SK-N-SH (cell line): ENCODE results near the gene SPA17.

Source experiments
- CTCF ChIP-seq: fragments of 200-600 bp; sonication (generic); IDR thresholded peaks from 2 replicates; pipeline ENCODE4 v1.6.1; 2017; ENCODE audit warnings: antibody characterized with exemption, mild to moderate bottlenecking, moderate library complexity
- JUND ChIP-seq: IDR thresholded peaks from 2 replicates; pipeline ENCODE4 v1.4.0; 2012
- NFIC ChIP-seq: IDR thresholded peaks from 2 replicates; pipeline ENCODE4 v1.4.0; 2012; ENCODE audit warnings: borderline replicate concordance
- RAD21 ChIP-seq: IDR thresholded peaks from 2 replicates; pipeline ENCODE4 v1.6.1; 2012; ENCODE audit warnings: mild to moderate bottlenecking, low read length
- REST ChIP-seq: IDR thresholded peaks from 2 replicates; pipeline ENCODE4 v1.6.1; 2012; ENCODE audit warnings: mild to moderate bottlenecking, low read depth, low read length, moderate library complexity
- RXRA ChIP-seq: IDR thresholded peaks from 2 replicates; pipeline ENCODE4 v1.4.0; 2012; ENCODE audit warnings: low read depth, mild to moderate bottlenecking, borderline replicate concordance
- ZBTB33 ChIP-seq: IDR thresholded peaks from 2 replicates; pipeline ENCODE4 v1.4.0; 2012; ENCODE audit warnings: low read depth, borderline replicate concordance

GRCh38 chr11:124676386-124676785 lies 2.7 kb downstream of the SPA17 start:
- no peak for TF ChIP-seq REST
- no peak for TF ChIP-seq CTCF
- TF ChIP-seq RAD21 = no peak
- no peak for TF ChIP-seq RXRA
- TF ChIP-seq JUND = no peak
- TF ChIP-seq NFIC = no peak
- no peak for TF ChIP-seq ZBTB33
